Breast epithelium (tissue), 3 donors: ENCODE results near the gene ENOX1.

Source experiments
- POLR2A ChIP-seq: fragments of 450-650 bp; IDR thresholded peaks from one replicate; pipeline ENCODE4 v1.6.1; 2016; ENCODE audit warnings: antibody characterized with exemption, mild to moderate bottlenecking, moderate library complexity
- POLR2AphosphoS5 ChIP-seq, 3 donors: sonication (generic); formaldehyde crosslinking; IDR thresholded peaks; one replicate each; pipeline ENCODE4 v1.6.1; 2017; ENCODE audit warnings: antibody characterized with exemption in 3 of 3
- TF ChIP-seq, protein P1 (sequence below), 3 donors: fragments of 450-650 bp; IDR thresholded peaks; one replicate each; pipeline ENCODE4 v1.5.1; 2016 to 2017; ENCODE audit warnings: antibody characterized with exemption in 3 of 3, mild to moderate bottlenecking in 3 of 3, moderate library complexity in 3 of 3

DNA sequence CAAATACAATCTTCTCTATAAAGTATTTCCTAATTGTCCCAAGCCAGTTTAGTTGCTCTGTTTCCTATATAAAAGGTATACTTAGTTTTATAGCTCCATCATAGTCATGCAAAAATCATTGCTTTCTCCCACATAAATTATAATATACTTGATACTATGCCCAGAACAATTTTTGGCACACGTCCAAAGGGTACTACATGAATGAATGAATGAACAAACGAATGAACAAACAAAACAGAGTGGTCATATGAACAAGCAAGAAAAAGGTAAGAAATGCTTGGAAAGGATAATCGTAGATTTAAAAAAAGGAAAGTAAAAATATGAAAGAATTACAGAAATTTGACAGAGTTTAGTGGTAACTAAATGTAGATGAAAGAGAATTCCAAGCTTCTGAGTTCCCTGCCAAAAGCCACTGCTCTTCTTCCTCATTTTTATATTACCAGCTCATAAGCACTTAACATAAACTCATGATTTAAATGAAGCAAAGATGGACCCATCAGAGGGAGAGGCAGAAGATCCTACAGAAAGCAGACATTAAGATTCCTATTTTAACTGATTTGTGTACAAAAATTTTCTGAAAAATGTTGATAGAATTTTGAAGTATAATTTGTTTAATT is 123.2 kb downstream of the ENOX1 start:
- TF ChIP-seq POLR2A (no peak), POLR2AphosphoS5 (IDR thresholded peaks at IDR 0.05) (no peak)
- TF ChIP-seq, protein P1, sequence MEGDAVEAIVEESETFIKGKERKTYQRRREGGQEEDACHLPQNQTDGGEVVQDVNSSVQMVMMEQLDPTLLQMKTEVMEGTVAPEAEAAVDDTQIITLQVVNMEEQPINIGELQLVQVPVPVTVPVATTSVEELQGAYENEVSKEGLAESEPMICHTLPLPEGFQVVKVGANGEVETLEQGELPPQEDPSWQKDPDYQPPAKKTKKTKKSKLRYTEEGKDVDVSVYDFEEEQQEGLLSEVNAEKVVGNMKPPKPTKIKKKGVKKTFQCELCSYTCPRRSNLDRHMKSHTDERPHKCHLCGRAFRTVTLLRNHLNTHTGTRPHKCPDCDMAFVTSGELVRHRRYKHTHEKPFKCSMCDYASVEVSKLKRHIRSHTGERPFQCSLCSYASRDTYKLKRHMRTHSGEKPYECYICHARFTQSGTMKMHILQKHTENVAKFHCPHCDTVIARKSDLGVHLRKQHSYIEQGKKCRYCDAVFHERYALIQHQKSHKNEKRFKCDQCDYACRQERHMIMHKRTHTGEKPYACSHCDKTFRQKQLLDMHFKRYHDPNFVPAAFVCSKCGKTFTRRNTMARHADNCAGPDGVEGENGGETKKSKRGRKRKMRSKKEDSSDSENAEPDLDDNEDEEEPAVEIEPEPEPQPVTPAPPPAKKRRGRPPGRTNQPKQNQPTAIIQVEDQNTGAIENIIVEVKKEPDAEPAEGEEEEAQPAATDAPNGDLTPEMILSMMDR (IDR thresholded peaks at IDR 0.05): no peak
